WI38 (cell line): ENCODE measurements around the gene EFNA1.
"Not testable (repeated sequence)": the region's sequence is repeated elsewhere in the genome, so short reads cannot be mapped to it uniquely, and the experiment has no call there.

Experiments used
- H3K4me3 ChIP-seq: 2 replicates; pipeline ENCODE4 v1.5.1; 2011; ENCODE audit warnings: low read depth, mild to moderate bottlenecking, control low read depth, low read length
- TF ChIP-seq, protein P1 (sequence below): IDR thresholded peaks from 2 replicates; pipeline ENCODE4 v1.5.1; 2012; ENCODE audit warnings: low read depth, mild to moderate bottlenecking, control low read depth, low read length

The EFNA1 gene

DNA sequence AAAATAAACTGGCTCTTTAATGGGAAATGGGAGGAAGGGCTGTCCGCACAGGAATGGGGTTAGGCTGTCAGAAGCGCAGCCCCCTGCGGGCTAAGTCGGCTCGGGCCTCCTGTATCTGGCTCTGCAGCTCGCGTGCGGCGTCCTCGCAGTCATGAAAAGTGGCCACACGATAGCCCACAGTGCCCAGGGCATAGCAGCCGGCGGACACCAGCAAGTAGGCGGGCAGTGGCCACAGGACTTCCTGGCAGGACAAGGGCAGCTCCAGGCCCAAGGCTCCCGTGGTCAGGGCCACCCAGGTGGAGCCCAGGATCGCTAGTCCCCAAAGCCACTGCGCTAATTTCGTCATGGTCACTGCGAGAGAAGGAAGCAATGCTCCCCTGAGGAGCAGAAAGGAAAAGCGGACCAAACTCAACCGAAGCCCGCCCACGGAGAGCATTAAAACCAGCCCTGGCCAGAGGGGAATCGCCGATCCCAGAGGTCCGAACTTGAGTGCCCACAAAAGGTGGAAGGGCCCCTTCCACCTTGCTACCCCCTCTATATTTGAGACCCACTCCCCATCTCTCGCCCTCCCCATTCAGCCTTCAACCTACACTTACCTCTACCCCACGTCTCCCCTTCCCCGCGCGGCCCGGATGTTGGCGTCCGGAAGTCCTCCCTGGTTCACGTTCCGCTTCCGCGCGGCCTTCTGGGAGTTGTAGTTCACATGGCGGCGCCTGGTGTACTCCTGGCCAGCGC lies 12.4 kb downstream of the EFNA1 start, which contains the start of gene DPM3:
Gene DPM3, minus strand, starts transcription at position 637 of the 735 bp plus-strand sequence. Its CDS starts 291 bp downstream, at position 346.
- H3K4me3 ChIP-seq: peak within 1 kb of the TSS; percentile 95
- TF ChIP-seq, protein P1, sequence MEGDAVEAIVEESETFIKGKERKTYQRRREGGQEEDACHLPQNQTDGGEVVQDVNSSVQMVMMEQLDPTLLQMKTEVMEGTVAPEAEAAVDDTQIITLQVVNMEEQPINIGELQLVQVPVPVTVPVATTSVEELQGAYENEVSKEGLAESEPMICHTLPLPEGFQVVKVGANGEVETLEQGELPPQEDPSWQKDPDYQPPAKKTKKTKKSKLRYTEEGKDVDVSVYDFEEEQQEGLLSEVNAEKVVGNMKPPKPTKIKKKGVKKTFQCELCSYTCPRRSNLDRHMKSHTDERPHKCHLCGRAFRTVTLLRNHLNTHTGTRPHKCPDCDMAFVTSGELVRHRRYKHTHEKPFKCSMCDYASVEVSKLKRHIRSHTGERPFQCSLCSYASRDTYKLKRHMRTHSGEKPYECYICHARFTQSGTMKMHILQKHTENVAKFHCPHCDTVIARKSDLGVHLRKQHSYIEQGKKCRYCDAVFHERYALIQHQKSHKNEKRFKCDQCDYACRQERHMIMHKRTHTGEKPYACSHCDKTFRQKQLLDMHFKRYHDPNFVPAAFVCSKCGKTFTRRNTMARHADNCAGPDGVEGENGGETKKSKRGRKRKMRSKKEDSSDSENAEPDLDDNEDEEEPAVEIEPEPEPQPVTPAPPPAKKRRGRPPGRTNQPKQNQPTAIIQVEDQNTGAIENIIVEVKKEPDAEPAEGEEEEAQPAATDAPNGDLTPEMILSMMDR: no peak

DNA sequence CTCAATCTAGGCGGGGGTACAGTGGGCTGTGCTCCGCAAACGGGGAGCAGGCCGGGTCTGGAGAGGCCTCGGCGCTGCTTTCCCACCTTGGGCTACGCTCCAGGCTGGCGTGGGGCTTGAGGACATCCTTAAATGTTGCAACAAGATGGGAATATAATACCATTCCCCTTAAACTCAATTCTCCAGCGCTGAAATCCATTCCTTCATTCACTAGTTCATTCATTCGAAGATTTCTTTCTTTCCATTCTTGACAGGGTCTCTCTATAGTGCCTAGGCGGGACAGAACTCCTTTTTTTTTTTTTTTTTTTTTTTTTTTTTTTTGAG lies 12.9 kb downstream of the EFNA1 start:
- TF ChIP-seq, protein P1: no peak
- peak overlapping the region; percentile 95 for H3K4me3 ChIP-seq

DNA sequence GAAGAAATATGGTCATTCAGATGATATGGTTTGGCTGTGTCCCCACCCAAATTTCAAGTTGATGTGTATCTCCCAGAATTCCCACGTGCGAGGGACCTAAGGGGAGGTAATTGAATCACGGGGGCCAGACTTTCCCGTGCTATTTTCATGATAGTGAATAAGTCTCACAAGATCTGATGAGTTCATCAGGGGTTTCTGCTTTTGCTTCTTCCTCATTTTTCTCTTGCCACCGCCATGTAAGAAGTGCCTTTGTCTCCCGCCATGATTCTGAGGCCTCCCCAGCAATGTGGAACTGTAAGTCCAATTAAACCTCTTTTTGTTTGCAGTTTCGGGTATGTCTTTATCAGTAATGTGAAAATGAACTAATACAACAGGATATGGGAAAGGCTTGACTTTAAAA lies 14.1 kb downstream of the EFNA1 start:
- TF ChIP-seq, protein P1: no peak
- no peak overlapping the region for H3K4me3 ChIP-seq

DNA sequence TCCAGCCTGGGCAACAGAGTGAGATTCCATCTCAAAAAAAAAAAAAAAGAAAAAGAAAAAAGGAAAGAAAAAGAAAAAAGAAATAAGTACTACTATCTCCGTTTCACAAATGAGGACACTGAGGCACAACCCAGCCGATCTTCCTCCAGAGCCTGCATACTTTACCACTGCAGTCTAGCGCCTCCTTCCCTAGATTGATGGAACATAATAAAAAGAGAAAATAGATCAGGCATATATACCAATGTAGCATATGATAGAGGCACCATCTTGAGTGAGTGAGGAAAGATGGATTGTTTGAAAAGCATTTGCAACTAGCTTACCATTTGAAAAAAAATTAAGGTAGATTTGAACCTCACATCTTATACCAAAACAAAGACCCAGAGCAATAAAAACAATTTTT lies 17.8 kb downstream of the EFNA1 start:
- H3K4me3 ChIP-seq: no peak overlapping the region
- TF ChIP-seq, protein P1: no peak

DNA sequence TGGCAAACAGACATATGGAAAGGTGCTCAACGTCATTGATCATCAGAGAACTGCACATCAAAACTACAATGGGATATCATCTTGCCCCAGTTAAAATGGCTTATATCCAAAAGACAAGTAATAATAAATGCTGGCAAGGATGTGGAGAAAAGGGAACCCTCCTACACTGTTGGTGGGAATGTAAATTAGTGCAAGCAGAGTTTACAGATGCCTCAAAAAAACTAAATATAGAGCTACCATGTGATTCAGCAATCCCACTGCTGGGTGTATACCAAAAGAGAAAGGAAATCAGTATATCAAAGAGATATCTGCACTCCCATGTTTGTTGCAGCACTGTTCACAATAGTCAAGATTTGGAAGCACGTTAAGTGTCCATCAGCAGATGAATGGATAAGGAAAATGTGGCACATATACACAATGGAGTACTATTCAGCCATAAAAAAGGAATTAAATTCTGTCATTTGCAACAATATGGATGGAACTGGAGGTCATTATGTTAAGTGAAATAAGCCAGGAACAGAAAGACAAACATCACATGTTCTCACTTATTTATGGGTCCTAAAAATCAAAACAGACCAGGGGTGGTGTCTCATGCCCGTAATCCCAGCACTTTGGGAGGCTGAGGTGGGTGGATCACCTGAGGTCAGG lies 28.4 kb downstream of the EFNA1 start:
- not testable (repeated sequence) for H3K4me3 ChIP-seq

DNA sequence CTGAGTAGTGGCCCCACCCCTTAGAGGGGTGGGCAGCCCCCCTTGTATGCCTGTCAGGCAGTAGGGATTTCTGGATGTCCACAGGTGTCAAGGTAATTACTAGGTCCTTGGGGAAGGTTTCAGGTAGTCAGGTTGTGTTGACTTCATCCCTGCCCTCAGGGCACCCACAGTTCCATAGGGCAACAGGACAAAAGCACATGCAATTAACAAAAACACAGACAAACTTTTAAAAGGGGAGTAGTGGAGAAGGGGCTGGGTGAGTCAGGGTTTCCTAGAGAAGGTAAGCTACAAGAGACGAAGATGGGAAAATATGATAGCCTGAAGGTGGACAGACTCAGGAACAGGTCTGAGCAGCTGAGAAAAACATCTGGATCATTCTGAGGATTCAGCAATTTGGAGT lies 31.3 kb downstream of the EFNA1 start:
- H3K4me3 ChIP-seq: no peak overlapping the region
- TF ChIP-seq, protein P1: no peak

DNA sequence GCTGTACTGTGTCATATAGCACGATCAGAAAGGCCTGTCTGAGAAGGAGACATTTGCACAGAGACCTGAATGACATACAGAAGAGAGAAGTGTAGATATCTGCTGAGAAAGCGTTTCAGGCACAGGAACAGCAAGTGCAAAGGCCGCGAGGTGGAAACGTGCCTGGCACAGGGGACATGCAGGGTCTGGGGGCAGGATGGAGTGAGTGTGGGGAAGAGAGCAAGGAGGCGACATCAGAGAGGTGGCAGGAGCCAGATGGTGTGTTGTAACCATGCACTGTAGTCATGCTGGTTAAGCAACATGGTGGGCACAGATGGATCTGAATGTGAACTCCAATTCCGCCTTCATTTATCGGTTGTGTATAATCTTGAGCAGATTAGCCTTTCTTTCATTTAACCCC lies 32.5 kb downstream of the EFNA1 start:
- H3K4me3 ChIP-seq: no peak overlapping the region
- TF ChIP-seq, protein P1: no peak

DNA sequence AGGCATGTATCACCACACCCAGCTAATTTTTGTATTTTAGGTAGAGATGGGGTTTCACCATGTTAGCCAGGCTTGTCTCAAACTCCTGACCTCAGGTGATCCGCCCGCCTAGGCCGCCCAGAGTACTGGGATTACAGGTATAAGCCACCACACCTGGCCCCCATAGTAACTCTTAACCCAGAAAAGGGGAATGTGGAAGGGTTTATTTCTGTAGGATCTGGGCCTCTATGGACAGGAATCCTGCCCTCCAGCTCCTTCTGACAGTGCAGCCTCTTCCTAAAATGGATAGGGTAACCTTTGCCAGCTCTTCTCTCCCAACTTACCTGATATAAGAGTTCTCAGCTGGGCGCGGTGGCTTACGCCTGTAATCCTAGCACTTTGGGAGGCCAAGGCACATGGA lies 35.0 kb downstream of the EFNA1 start:
- H3K4me3 ChIP-seq: not testable (repeated sequence)

DNA sequence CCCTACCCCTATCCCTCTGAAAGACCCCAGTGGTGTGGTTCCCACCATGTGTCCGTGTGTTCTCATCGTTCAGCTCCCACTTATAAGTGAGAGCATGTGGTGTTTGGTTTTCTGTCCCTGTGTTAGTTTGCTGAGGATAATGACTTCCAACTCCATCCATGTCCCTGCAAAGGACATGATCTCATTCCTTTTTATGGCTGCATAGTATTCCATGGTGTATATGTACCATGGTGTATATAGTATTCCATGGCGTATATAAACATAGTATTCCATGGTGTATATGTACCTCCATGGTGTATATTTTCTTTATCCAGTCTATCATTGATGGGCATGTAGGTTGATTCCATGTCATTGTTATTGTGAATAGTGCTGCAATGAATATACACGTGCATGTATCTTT lies 36.1 kb downstream of the EFNA1 start:
- not testable (repeated sequence) for H3K4me3 ChIP-seq

DNA sequence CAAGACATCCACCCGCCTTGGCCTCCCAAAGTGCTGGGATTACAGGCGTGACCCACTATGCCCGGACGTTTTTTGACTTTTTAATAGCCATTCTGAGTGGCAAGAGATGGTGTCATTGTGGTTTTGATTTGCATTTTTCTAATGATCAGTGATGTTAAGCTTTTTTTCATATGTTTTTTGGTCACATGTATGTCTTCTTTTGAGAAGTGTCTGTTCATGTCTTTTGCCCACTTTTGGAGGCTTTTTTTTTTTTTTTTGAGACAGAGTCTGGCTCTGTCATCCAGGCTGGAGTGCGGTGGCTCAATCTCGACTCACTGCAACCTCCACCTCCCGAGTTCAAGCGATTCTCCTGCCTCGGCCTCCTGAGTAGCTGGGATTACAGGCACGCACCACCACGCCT lies 36.9 kb downstream of the EFNA1 start:
- not testable (repeated sequence) for H3K4me3 ChIP-seq
